ENCODE results near the gene ASB13.

The ASB13 gene

GRCh38 chr10:5666008-5666840, at the start of gene ASB13:
Gene ASB13, minus strand, starts transcription at chr10:5666595. Its CDS starts 44 bp downstream, at chr10:5666551.
- peak; percentile 19 to 35 for DNase-seq (ENCODE audit: low read depth in 2 of 2)

- DNase-seq (ENCODE audit: low read depth in 2 of 2) = no peak
Measured at GRCh38 chr10:5711642-5712041, 45.2 kb upstream of the ASB13 start.

- DNase-seq (ENCODE audit: low read depth in 2 of 2) = no peak
Measured at GRCh38 chr10:5710859-5711258, 44.5 kb upstream of the ASB13 start.

GRCh38 chr10:5709865-5710264, 43.5 kb upstream of the ASB13 start:
- DNase-seq (ENCODE audit: low read depth in 2 of 2) = no peak

GRCh38 chr10:5708356-5708755, 42.0 kb upstream of the ASB13 start:
- no peak for DNase-seq (ENCODE audit: low read depth in 2 of 2)

- no peak for DNase-seq (ENCODE audit: low read depth in 2 of 2)
Measured at GRCh38 chr10:5698062-5698461, 31.7 kb upstream of the ASB13 start.

GRCh38 chr10:5697342-5697741, 30.9 kb upstream of the ASB13 start:
- DNase-seq (ENCODE audit: low read depth in 2 of 2) = no peak

GRCh38 chr10:5694573-5694972, 28.2 kb upstream of the ASB13 start:
- no peak for DNase-seq (ENCODE audit: low read depth in 2 of 2)

GRCh38 chr10:5692461-5693358, 26.3 kb upstream of the ASB13 start:
- DNase-seq (ENCODE audit: low read depth in 2 of 2) = peak; percentile 53 to 68

GRCh38 chr10:5691786-5692185, 25.4 kb upstream of the ASB13 start:
- no peak for DNase-seq (ENCODE audit: low read depth in 2 of 2)

GRCh38 chr10:5688587-5688986, 22.2 kb upstream of the ASB13 start:
- no peak for DNase-seq (ENCODE audit: low read depth in 2 of 2)

GRCh38 chr10:5685764-5686240, 19.4 kb upstream of the ASB13 start:
- DNase-seq (ENCODE audit: low read depth in 2 of 2) = no peak

GRCh38 chr10:5684971-5685763, 18.8 kb upstream of the ASB13 start:
- DNase-seq (ENCODE audit: low read depth in 2 of 2) = peak; percentile 59 to 67

GRCh38 chr10:5684318-5684970, 18.0 kb upstream of the ASB13 start, which contains the start of gene TASOR2:
Gene TASOR2, plus strand, starts transcription at chr10:5684838. Its CDS starts 35,805 bp downstream, at chr10:5720643.
- peak; percentile 97 to 98 for DNase-seq (ENCODE audit: low read depth in 2 of 2)

- DNase-seq (ENCODE audit: low read depth in 2 of 2) = no peak
Measured at GRCh38 chr10:5683065-5683464, 16.7 kb upstream of the ASB13 start.

- DNase-seq (ENCODE audit: low read depth in 2 of 2) = no peak
Measured at GRCh38 chr10:5681930-5682329, 15.5 kb upstream of the ASB13 start.

GRCh38 chr10:5679606-5680005, 13.2 kb upstream of the ASB13 start:
- DNase-seq (ENCODE audit: low read depth in 2 of 2) = no peak

GRCh38 chr10:5679037-5679435, 12.6 kb upstream of the ASB13 start:
- no peak for DNase-seq (ENCODE audit: low read depth in 2 of 2)

- no peak for DNase-seq (ENCODE audit: low read depth in 2 of 2)
Measured at GRCh38 chr10:5678397-5679036, 12.1 kb upstream of the ASB13 start.

GRCh38 chr10:5670662-5671375, 4.4 kb upstream of the ASB13 start:
- DNase-seq (ENCODE audit: low read depth in 2 of 2) = no peak
